K562 (cell line): Measurements from ENCODE around the gene PAAF1. TPM values are rescaled to one million over a fixed set of nuclear protein-coding genes. Genes with fewer than 3 reads are reported as not detected.

Experiments used
- ATAC-seq: fragments of 200-7000 bp; cut with Tn5 transposase; 3 replicates; pipeline ENCODE4 v1.9.1; 2020; ENCODE audit warnings: moderate library complexity
- BruUV-seq: library from RNA; stranded (reverse); fragments of 400-500 nt; replicated peaks from 2 replicates; lab custom pipeline; 2021; lab: Mats Ljungman, UMichigan
- CTCF ChIA-PET: fragments of 300-600 bp; formaldehyde crosslinking; extraction: SDS; loops from one replicate; lab custom pipeline; 2021; ENCODE audit warnings: low intra/inter-chr PET ratio; lab: Yijun Ruan, JAX
- POLR2A ChIA-PET: fragments of 300-600, 350-650 bp; sonication (Branson Sonifier 250); formaldehyde crosslinking; extraction: SDS; loops from one replicate; lab custom pipeline; 2021; ENCODE audit warnings: antibody characterized with exemption, inconsistent platforms; lab: Yijun Ruan, JAX
- DNase-seq, 4 experiments: peaks; one replicate each; pipeline versions ENCODE4 v3.0.0 to v3.0.0-alpha.2; 2011 to 2018; ENCODE audit warnings: low spot score in 3 of 4, mixed read lengths in 3 of 4; ENCODE audit errors: extremely low read depth in 1 of 4
- FAIRE-seq: peaks from 2 replicates; lab custom pipeline; 2011; peaks lifted over from hg19 to GRCh38; lab: Jason Lieb, UNC
- H2AFZ ChIP-seq: 2 replicates; pipeline ENCODE4 v1.6.0; 2011; ENCODE audit warnings: low read depth, low read length, control low read depth, inconsistent platforms
- H3K27ac ChIP-seq: fragments of 200-600 bp; 3 replicates; pipeline ENCODE4 v1.8.0; 2011; ENCODE audit warnings: low read depth, mild to moderate bottlenecking, control low read depth, inconsistent platforms, low read length, moderate library complexity, mixed read lengths; ENCODE audit errors: extremely low read depth
- H3K27me3 ChIP-seq, 2 experiments: fragments of 300-600 bp in 1 of 2; 2 replicates in 1 of 2; 3 replicates in 1 of 2; pipeline versions ENCODE4 v1.6.0 to v1.8.0; 2011; ENCODE audit warnings: inconsistent platforms in 2 of 2, low read length in 2 of 2, mild to moderate bottlenecking in 1 of 2, mixed read lengths in 1 of 2, moderate library complexity in 1 of 2; ENCODE audit not compliant: control insufficient read depth in 2 of 2, insufficient read depth in 2 of 2
- H3K36me3 ChIP-seq: fragments of 300-600 bp; 3 replicates; pipeline ENCODE4 v1.8.0; 2011; ENCODE audit warnings: mild to moderate bottlenecking, low read length, inconsistent platforms; ENCODE audit not compliant: control insufficient read depth, insufficient read depth
- H3K4me1 ChIP-seq, 2 experiments: fragments of 200-600 bp in 1 of 2; replicated peaks in 1 of 2; 2 replicates in 1 of 2; 3 replicates in 1 of 2; pipeline versions ENCODE4 v1.5.1 to v1.8.0; 2011; ENCODE audit warnings: inconsistent platforms in 2 of 2, low read length in 2 of 2, mild to moderate bottlenecking in 1 of 2, mixed read lengths in 1 of 2, moderate library complexity in 1 of 2; ENCODE audit not compliant: control insufficient read depth in 2 of 2, insufficient read depth in 2 of 2
- H3K4me2 ChIP-seq: 2 replicates; pipeline ENCODE4 v1.6.1; 2011; ENCODE audit warnings: low read length, control low read depth, inconsistent platforms, mixed read lengths; ENCODE audit not compliant: insufficient read depth
- H3K4me3 ChIP-seq: fragments of 200-600 bp; sonication (generic), shearing (Covaris generic); 2 replicates; pipeline ENCODE4 v1.5.1; 2016; ENCODE audit warnings: control low read depth, inconsistent platforms
- H3K79me2 ChIP-seq: fragments of 200-600 bp; 3 replicates; pipeline ENCODE4 v1.8.0; 2011; ENCODE audit warnings: low read length, inconsistent platforms; ENCODE audit not compliant: control insufficient read depth, insufficient read depth
- H3K9ac ChIP-seq, 2 experiments: 2 replicates each; pipeline versions ENCODE4 v1.6.0 to v1.6.1; 2011; ENCODE audit warnings: low read depth in 2 of 2, low read length in 2 of 2, control low read depth in 1 of 2, inconsistent platforms in 1 of 2, mild to moderate bottlenecking in 1 of 2, mixed read lengths in 1 of 2; ENCODE audit not compliant: insufficient read depth in 1 of 2
- H3K9me1 ChIP-seq: one replicate; pipeline ENCODE4 v1.6.0; 2011; ENCODE audit warnings: inconsistent platforms, mild to moderate bottlenecking, low read length, moderate library complexity; ENCODE audit not compliant: control insufficient read depth, insufficient read depth
- H3K9me3 ChIP-seq: replicated peaks from 2 replicates; pipeline ENCODE4 v1.5.1; 2011; ENCODE audit warnings: low read depth, low read length, inconsistent platforms; ENCODE audit not compliant: control insufficient read depth, insufficient read depth
- H4K20me1 ChIP-seq: replicated peaks from 2 replicates; pipeline ENCODE4 v1.6.1; 2011; ENCODE audit warnings: low read length, inconsistent platforms, mixed read lengths; ENCODE audit not compliant: control insufficient read depth, insufficient read depth
- ARHGAP35 ChIP-seq: fragments of 450-650 bp; IDR thresholded peaks from 2 replicates; pipeline ENCODE4 v1.6.1; 2018; ENCODE audit not compliant: partially characterized antibody
- ASH1L ChIP-seq: fragments of 450-650 bp; IDR thresholded peaks from 2 replicates; pipeline ENCODE4 v1.6.1; 2018; ENCODE audit warnings: borderline replicate concordance, mild to moderate bottlenecking, low read depth; ENCODE audit not compliant: partially characterized antibody
- CBFA2T2 ChIP-seq: fragments of 450-650 bp; conservative IDR thresholded peaks from 2 replicates; pipeline ENCODE4 v1.6.1; 2017; ENCODE audit warnings: mild to moderate bottlenecking
- CBX1 ChIP-seq: sonication (generic); IDR thresholded peaks from 2 replicates; pipeline ENCODE4 v1.6.1; 2016; ENCODE audit warnings: antibody characterized with exemption, low read depth, mild to moderate bottlenecking
- DMBX1 ChIP-seq: fragments of 250-450 bp; sonication (Bioruptor Pico); IDR thresholded peaks from 2 replicates; pipeline ENCODE4 v1.8.0; 2022; ENCODE audit warnings: inconsistent platforms, mild to moderate bottlenecking, moderate library complexity, borderline replicate concordance
- GATA2 ChIP-seq: sonication (generic); formaldehyde crosslinking; IDR thresholded peaks from 2 replicates; pipeline ENCODE4 v1.4.0; 2020; ENCODE audit warnings: mild to moderate bottlenecking, missing genetic modification reagents
- GATAD2A ChIP-seq: fragments of 450-650 bp; IDR thresholded peaks from 2 replicates; pipeline ENCODE4 v1.6.1; 2017
- POLR3A ChIP-seq: IDR thresholded peaks from 2 replicates; pipeline ENCODE4 v1.6.1; 2011; ENCODE audit warnings: borderline replicate concordance, mild to moderate bottlenecking, moderate library complexity; ENCODE audit not compliant: insufficient read length, insufficient read depth; ENCODE audit errors: extremely low read depth
- RFX1 ChIP-seq: fragments of 450-650 bp; IDR thresholded peaks from 2 replicates; pipeline ENCODE4 v1.6.1; 2016; ENCODE audit warnings: mild to moderate bottlenecking, moderate library complexity
- TFAM ChIP-seq: fragments of 250-450 bp; sonication (Bioruptor Pico); conservative IDR thresholded peaks from 2 replicates; pipeline ENCODE4 v1.5.0; 2021; ENCODE audit warnings: mild to moderate bottlenecking, moderate library complexity
- TRIM28 ChIP-seq: fragments of 450-650 bp; IDR thresholded peaks from 2 replicates; pipeline ENCODE4 v1.6.1; 2017
- ZNF407 ChIP-seq: fragments of 450-650 bp; IDR thresholded peaks from 2 replicates; pipeline ENCODE4 v1.6.1; 2016; ENCODE audit warnings: low read depth
- WGBS: fragments of 100-300 bp; shearing (Covaris generic); methylation state at CpG from one replicate; pipeline ENCODE4 v1.1.6; 2016; ENCODE audit warnings: low coverage, mixed read lengths; ENCODE audit not compliant: insufficient coverage; ENCODE audit errors: missing lambda C conversion rate; 5-methylcytosine and 5-hydroxymethylcytosine counted together
- in situ Hi-C: fragments of 300-500 bp; cut with MboI; formaldehyde crosslinking; loops from 4 replicates; pipeline ENCODE4 v1.15.0; 2018; ENCODE audit warnings: inconsistent platforms, mixed read lengths
- intact Hi-C: fragments of 100-400 bp; cut with micrococcal nuclease; formaldehyde crosslinking; loops from 2 replicates; pipeline ENCODE4 v1.14.2; 2022
- polyA plus RNA-seq, 8 experiments: library from polyadenylated mRNA; depleted of rRNA in 4 of 8; stranded (reverse) in 5 of 8; unstranded in 3 of 8; fragments of >200 nt; fragmentation: Nextera tagmentation in 2 of 8; fragmentation: Illumina TruSeq in 1 of 8; extraction: Ambion mirVana in 2 of 8; extraction: Trizol in 1 of 8; gene quantifications; 2 replicates each; pipeline versions ENCODE4 v1.2.1 to v1.2.3, GENCODE V29; 2011 to 2014; ENCODE audit warnings: inconsistent platforms in 1 of 8, missing spikeins in 1 of 8
- total RNA-seq, 7 experiments: library from RNA; depleted of rRNA in 6 of 7; stranded (reverse); fragments of >200 nt in 6 of 7; fragmentation: Illumina TruSeq in 2 of 7; extraction: Trizol in 2 of 7; gene quantifications; 2 replicates each; pipeline versions ENCODE4 v1.2.1 to v1.2.3, GENCODE V29; 2011 to 2021; ENCODE audit warnings: low replicate concordance in 1 of 7

PAAF1 gene
- total and polyA plus RNA-seq, 9 of the 15 experiments (the other 6 are each of a cell fraction or from before 2014, with no cell fraction given) = 13.5 to 78.6 (median 23.3) TPM

GRCh38 chr11:73940801-73941570 lies 64.2 kb downstream of the PAAF1 start (continued):
- TF ChIP-seq POLR3A (no peak), ASH1L (no peak), TFAM (CRISPR knock-in tag) (no peak), CBFA2T2 (no peak), RFX1 (no peak), GATAD2A (no peak), TRIM28 (no peak), ARHGAP35 (no peak), CBX1 (no peak)

GRCh38 chr11:73942010-73942409 lies 65.2 kb downstream of the PAAF1 start:
- CTCF ChIA-PET = no interaction called here
- TF ChIP-seq GATA2 (CRISPR knock-in tag) (peak; percentile 81), ZNF407 (no peak), DMBX1 (CRISPR knock-in tag) (peak; percentile 50; the same call in 1 of the 2 replicates)

More at GRCh38 chr11:73942010-73942409, 65.2 kb downstream of the PAAF1 start:
- H3K36me3 ChIP-seq = no peaks in the 10 kb centered on the region
- POLR2A ChIA-PET = interaction anchor here (0.7 to 1.4 kb wide), 2 partner anchors 10 to 37 kb away, joined by 3 to 5 read pairs; no protein-coding TSS in a partner anchor
- no peak overlapping the region for H3K4me2 ChIP-seq
- H3K9ac ChIP-seq = no peak overlapping the region
- FAIRE-seq (no peak), DNase-seq (peak in 3 of 4 experiments; percentile 26 to 53 (median 48)), ATAC-seq (no peak)
- no peak overlapping the region for H2AFZ ChIP-seq
- H3K4me1 ChIP-seq = no peaks in the 10 kb centered on the region; a peak in 1 of 5 replicates
- BruUV-seq = no TSS peak
- no peaks in the 10 kb centered on the region for H4K20me1 ChIP-seq
- H3K79me2 ChIP-seq = no peaks in the 10 kb centered on the region
- H3K27me3 ChIP-seq = no peaks in the 10 kb centered on the region; a peak in 1 of 5 replicates
- no peaks in the 10 kb centered on the region for H3K9me1 ChIP-seq
- H3K9me3 ChIP-seq = peaks cover 3% of the 10 kb centered on the region; the same call in 1 of the 2 replicates
- intact Hi-C loops = no loop called here
- 14% methylated on average over 1 of the region's 1 CpG for WGBS
- no peak overlapping the region for H3K4me3 ChIP-seq
- no peak overlapping the region for H3K27ac ChIP-seq
- in situ Hi-C loops = no loop called here
